Measurements from ENCODE around the gene USP48.
"Not testable (repeated sequence)": the region's sequence is repeated elsewhere in the genome, so short reads cannot be mapped to it uniquely, and the experiment has no call there.

USP48 gene

DNA sequence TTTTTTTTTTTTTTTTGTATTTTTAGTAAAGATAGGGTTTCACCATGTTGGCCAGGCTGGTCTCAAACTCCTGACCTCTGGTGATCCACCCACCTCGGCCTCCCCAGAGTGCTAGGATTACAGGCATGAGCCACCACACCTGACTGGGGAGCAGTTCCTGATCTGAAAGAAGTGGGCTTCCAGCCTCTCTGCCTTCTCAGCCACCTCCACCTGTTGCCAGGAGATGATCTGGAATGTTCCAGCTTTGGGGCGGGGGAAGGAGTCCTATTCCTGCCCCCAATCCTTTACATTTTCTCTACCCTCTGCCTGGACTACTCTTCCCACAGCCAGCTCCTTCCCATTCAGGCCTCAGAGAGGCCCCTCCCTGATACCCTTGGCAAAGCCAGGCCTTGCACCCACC lies 141.9 kb downstream of the USP48 start:
- DNase-seq (ENCODE audit: low read depth in 2 of 3, low spot score in 2 of 3) = no peak

DNA sequence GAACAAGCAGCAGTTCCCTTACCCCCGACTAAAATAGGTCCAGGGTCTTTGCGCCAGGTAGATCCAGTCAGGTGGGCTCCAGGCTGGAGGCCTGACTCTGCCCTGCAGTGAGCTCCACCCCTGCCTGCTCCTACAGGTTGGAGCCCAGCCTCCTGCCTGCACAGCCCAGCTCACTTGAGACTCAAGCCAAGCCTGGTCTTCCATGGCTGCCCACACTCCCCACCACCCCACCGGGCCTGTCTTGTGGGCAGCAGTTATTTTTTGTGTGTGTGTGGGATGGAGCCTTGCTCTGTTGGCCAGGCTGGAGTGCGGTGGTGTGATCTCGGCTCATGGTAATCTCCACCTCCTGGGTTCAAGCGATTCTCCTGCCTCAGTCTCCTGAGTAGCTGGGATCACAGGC lies 142.3 kb downstream of the USP48 start:
- DNase-seq (ENCODE audit: low read depth in 2 of 3, low spot score in 2 of 3) = no peak

DNA sequence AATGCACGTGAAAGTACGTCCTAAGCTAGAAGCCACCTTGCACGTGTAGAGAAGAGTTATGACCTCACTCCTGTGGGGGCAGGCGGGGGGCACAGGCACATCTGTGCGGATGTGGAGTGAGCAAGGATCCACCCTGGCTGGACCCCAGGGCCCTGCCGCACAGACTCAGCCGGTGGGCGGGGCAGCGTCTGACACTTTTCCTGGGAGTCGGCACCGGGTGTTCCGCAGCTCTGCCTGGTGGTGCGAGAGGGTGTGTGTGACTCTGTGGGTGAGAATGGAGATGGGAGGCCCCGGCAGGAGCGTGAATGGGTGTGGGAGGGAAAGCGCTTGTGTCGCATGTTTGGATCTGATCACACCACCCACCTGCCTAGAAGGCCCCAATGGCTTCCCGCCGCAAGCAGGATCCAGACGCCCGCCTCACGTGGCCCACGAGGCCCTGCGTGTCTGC lies 143.3 kb downstream of the USP48 start:
- no peak for DNase-seq (ENCODE audit: low read depth in 2 of 3, low spot score in 2 of 3)

DNA sequence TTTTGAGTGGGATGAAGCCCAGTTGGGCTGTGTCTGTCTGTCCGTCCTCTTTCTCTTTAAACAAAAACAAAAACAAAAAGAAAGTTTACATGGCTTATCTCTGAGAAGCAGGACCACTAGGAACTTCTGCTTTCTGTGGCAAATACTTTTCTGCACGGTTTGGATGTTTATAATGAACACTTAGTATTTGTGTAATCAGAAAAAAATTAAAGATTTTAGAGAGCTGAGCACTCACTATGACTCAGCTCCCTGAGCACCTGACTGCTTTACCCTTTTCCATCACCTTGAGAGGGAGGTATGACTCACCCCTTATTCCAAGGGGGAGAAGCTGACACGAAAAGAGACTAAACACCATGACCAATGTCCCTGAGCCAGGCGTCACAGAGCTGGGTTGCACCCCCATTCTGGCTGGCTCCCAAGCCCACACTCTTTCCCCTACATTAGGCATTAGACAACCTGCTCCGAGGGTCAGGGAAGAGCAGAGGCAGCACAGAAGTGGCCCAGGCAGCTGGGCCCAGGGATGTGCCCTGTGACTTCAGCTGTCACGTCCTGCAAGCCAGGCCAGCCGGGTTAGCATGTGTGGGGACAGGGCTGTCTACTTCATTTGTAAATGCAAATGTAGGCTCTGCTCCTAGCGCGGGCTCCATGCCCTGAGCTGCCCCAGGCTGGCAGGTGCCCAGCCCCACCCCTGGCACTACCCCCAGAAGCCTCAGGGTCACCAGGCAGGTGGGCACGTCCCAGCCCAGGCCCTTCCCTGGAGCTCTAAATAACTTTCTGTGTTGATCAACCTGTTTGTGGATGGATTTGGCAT lies 144.2 kb downstream of the USP48 start:
- no peak for DNase-seq (ENCODE audit: low read depth in 2 of 3, low spot score in 2 of 3)

DNA sequence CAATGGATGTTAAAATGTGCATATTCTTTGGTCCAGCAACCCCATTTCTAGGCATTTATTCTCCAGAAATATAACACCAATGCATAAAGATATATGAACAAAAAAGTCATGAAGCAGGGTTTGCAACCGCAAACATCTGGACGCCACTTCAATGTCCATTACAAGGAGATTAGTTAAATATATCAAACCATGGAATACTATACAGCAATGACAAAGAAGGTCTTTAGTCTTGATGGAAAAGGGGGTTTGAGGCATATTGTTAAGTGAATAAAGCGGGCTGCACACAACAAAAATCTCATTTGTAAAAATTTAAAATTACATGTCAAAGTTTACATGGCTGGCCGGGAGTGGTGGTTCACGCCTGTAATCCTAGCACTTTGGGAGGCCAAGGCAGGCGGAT lies 145.4 kb downstream of the USP48 start:
- no peak for DNase-seq (ENCODE audit: low read depth in 2 of 3, low spot score in 2 of 3)

DNA sequence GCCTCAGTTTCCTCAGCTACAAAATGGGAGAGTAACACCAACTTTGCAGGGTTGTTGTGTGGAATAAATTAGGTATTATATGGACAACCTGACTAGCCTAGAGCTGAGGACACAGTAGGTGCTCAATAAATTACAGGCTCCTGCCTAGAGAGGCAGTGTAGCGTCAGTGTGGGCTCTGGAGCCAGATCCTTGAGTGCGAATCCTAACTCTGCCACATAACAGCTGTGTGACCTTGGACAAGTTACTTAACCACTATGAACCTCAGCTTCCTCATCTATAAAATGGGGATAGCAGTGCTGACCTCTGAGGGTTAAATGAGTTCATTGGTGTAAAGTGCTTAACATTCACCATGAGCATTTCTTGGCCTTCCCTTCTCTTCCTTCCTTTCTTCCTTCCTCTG lies 146.9 kb downstream of the USP48 start:
- no peak for DNase-seq (ENCODE audit: low read depth in 2 of 3, low spot score in 2 of 3)

DNA sequence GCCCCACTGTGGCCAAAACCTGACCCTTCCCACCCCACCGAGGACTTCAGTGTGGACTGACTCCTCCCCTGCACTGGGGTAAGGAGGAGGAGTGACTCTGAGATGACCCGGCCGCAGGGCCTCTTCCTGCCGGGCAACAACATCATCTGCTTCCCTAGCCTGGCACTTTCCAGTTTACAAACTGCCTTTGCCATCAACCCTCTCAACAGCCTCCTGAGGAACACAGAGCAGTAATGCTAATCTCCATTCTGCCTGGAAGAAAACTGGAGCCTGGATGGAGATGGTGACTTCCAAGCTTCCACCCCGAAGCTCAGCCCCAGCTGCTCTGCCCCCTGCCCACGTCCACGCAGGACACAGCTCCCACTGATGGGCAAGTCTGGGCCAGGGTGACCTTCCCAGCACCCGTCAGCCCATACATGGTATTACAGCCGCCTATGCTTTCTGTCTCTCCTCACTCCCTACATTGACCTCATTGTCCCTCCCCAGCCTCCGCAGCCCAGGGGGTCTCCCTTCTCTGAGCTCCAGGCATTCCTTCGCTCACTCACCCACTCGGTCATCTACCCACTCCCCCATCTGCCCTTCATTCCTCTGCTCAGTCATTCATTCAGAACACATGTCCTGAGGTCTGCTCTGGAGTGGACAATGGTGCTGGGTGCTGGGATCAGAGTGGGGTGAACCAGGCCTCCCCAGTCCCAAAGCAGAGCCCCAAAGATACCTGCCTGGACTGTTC lies 148.0 kb downstream of the USP48 start:
- no peak for DNase-seq (ENCODE audit: low read depth in 2 of 3, low spot score in 2 of 3)

DNA sequence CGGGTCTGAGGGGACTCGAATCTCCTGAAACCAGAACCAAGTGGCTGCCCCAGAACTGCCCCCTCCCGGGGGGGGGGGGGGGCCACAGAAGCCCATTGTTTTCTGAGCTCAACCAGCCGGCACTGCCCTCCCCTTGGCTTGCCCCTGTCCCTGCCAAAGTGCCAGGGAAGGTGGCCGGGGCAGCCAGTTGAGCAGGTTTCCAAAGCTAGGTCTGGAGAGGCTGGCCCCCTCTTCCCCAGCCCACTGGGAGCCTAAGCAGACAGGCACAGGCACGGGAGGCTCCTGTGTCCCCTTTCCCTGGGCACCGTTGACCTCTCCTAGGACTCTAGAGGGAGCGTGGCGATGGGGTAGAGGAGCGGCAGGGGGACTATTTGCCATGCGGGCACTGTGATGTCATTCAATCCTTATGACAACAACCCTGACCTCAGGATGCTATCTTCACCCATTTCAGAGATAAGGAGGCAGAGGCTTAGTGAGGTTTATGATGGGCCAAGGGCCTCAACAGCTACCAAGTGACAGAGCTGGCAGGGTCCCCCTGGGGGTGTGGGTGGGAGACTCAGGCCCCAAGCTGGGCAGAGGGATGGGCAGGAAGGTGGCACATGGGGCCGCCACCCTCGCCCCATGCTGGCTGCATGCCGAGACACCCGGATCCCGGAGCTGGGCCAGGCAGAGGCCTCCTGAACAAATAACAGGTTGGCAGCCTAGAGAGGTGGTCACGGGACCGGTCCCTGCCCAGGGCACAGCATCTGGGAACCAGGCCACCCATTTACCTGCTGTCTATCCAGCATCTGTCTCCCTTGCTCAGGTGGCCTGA lies 148.8 kb downstream of the USP48 start:
- no peak for DNase-seq (ENCODE audit: low read depth in 2 of 3, low spot score in 2 of 3)

DNA sequence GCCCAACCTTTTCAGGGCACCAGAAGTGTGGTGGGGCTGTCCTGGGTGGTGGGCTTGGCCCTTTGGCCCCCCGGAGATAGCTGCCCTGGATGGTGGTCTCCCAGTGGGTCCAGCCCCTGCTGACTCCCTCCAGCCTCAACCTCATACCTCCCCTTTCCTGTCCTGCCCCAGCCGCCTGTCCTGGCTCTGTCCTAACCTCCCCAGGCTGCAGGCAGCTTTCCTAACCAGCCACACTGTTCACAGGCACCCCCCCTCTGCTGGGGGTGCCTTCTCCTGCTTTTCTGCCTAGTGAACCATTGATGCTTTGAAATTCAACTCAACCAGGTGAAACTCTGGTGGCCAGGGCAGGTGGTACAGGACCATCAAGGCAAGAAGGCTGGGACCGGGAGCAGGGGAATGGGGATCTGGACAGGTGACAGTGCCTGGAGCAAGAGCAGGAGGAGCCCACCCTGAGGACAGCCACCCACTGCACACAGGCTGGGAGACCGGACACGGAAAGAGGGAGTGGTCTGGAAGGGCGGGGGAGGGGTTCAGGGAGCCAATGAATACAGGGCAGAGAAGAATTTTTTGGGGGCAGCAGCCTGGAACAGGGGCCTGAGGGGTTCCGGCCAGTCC lies 149.7 kb downstream of the USP48 start:
- no peak for DNase-seq (ENCODE audit: low read depth in 2 of 3, low spot score in 2 of 3)

DNA sequence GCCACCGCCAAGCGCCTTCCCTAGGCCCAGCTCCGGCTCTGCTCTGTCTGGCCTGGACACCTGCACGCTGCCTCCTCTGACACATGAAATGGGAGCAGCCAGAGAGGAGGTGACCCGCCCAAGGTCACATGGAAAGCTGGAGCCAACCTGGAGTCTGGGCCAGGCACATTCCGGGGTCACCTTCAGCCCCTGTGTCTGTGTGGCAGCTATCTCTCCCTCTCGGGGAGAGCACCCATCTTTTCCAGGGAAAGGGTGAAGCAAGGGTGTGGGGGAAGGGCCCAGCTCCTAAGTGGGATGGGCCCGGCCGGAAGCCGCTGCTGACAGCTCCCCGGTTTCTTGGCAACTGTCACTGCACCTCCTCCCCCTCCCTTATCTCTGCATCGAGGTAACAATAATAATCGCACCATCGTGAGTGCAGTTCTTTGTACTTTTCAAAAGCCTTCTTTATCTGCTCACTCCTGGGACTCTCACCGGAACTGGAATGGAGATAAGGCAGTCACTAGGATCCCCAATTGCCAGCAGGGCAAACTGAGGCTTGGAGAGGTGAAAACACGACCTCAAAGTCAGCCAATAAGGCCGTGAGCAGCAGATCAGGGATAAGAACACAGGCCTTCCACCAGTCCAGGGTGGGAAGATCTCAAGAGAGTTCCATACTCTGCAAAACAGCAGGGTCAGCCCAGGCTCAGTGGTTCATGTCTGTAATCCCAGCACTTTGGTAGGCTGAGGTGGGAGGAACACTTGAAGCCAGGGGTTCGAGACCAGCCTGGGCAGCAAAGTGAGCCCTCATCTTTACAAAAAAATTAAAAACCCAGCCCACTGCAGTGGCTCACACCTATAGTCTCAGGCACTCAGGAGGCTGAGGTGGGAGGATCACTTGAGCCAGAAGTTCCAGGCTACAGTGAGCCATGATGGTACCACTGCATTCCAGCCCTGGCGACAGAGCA lies 150.7 kb downstream of the USP48 start:
- DNase-seq (ENCODE audit: low read depth in 2 of 3, low spot score in 2 of 3) = no peak

DNA sequence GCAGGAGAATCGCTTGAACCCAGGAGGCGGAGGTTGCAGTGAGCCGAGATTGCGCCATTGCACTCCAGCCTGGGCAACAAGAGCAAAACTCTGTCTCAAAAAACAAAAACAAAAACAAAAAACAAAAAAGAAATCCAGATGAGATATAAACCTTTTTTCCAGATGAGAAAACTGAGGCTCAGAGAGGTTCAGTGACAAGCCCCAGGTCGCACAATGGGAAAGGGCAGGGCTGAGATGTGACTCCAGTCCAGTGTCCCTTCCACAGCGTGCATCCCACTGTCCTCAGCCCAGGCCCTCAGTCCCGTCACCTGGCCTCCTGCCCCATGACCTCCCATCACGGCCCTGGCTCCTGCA lies 151.4 kb downstream of the USP48 start:
- not testable (repeated sequence) for DNase-seq (ENCODE audit: low read depth in 2 of 3, low spot score in 2 of 3)

DNA sequence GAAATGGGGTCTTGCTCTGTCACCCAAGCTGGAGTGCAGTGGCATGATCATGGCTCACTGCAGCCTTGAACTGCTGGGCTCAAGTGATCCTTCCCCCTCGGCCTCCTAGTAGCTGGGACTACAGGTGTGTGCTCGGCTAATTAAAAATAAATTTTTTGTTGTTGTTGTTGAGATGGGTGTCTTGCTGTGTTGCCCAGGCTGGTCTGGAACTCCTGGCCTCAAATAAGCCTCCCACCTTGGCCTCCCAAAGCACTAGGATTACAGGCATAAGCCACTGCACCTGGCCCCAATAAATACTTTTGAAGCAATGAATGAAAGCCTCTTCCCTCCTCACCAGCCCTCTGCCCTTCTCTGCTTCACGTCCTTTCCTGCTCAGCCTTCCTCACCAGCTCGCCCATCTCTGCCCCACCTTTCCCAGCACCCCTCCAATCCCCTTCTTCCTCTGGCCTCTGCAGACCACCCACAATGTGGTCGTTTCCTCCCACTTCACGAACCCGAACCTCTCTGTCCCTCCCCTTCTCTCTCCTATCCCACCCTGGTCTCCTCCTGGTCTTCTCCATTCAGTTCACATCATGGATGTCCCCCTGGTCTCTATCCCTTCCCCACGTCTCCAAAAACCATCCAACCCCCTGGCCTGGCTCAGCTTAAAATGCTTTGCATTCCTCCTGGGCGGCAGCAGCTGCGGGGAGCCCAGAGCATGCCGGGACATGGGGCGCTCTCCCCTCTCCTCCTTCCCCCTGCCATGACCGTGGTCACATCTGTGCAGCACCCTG lies 152.2 kb downstream of the USP48 start:
- no peak for DNase-seq (ENCODE audit: low read depth in 2 of 3, low spot score in 2 of 3)

DNA sequence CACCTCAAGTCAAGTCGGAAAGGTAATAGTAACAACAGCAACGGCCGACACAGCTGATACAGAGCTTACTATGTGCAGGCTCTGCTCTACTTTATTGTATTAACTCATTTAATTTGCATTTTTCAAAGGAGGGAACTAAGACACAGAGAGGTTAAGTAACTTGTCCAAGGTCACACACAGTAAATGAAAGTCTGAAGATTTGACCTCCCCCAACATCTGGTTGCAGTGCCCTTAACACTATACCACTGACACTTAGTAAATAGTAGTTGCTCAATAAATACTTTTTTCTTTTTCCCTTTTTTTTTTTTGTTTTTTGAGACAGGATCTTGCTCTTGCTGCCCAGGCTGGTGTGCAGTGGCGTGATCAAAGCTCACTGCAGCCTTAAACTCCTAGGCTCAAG lies 153.0 kb downstream of the USP48 start:
- no peak for DNase-seq (ENCODE audit: low read depth in 2 of 3, low spot score in 2 of 3)

DNA sequence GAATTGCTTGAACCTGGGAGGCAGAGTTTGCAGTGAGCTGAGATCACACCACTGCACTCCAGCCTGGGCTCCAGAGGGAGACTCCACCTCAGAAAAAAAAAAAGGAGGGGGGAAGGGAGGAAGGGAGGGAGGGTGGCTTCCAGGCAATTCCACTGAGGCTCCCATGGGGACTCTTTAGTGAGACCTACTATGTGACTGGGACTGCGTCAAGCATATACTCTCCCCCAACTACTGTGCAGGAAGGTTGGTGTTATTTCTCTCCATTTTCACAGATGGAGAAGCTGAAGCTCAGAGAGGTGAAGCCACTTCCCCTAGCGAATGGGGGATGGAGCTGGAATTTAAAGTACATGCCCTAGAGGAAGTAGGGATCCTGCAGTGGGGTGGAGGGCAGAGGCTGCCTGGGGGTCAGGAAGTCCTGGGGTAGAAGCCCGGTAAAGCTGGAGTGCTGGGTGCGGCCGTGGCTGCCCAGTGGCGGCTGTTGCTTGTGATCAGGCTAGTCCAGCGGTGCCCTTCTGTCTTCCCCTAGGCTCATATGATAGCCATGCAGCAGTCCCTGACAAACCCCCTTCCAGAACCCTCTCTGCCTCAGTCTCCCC lies 154.1 kb downstream of the USP48 start:
- no peak for DNase-seq (ENCODE audit: low read depth in 2 of 3, low spot score in 2 of 3)
